ENCODE data around the gene DISC1. TPM values are rescaled to one million over a fixed set of nuclear protein-coding genes. Genes with fewer than 3 reads are reported as not detected.

The DISC1 gene
- polyA plus RNA-seq, 1 of the 3 experiments (the other 2 are of a cell fraction): 1.7 TPM

DNA sequence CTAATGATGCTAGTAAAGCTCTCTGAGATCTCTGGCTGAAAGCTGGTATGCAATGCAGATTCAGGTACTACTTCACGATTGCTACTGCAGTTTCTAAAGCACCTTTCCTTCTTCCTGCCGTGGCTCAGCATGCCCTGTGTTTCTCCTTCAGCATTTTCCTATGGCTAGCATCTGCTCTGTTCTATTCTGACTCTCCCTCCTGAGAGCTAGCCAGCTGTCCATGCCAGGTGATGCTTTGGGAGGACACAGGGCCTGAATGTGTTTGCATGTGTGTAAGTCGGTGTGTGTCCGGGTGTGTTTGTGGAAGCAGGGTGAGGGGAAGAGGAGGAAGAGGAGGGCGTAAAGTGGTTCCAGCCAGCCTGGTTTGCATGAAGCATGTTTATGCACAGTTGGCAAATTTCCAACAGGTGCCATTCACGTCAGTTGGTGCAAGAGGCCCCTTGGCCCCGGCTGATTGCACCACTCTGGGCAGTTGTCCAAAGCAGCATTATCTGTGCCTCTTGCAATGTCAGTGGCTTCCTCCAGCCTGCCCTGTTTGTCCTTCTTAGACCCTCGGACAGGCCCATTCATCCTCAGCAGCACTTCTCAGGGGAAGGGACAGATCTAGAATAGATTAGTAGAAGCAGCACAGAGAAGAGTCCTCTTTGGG lies 433.3 kb downstream of the DISC1 start:
- CTCF ChIA-PET: interaction anchor here (1.2 kb wide), 1 partner anchor 9 kb away, joined by 4 read pairs; no protein-coding TSS in a partner anchor
- Histone ChIP-seq H3F3A (replicated peaks; ENCODE audit: insufficient read depth) (no peaks in the 10 kb centered on the region), H2AFZ (ENCODE audit: low read depth) (no peak overlapping the region)

DNA sequence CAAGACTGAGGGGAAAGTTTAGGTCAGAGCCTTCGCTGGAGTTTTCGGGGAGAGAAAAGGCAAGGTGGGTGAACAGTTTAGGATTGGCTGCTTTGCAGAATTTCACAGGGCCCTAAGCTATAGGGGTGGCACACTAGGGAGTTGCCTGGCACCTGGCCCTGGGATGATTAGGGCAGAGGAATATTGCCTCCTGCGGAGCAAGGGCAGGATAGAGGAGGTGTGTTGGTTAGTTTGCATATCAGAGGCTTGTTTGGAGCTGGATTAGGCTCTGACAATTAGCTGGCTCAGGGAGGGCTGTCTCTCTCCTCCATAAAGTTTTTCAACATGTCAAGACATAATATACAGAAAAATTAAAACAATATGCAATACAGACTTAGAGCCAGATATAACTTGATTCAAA lies 436.4 kb downstream of the DISC1 start:
- DNase-seq: no peak
- Histone ChIP-seq H3K27me3 (ENCODE audit: insufficient read depth) (no peaks in the 10 kb centered on the region), H3K4me2 (no peak overlapping the region), H3K4me1 (ENCODE audit: control insufficient read depth in 1 of 2, insufficient read depth in 2 of 2, low read depth in 1 of 2, low read length in 1 of 2) (no peaks in the 10 kb centered on the region), H2AFZ (ENCODE audit: low read depth) (no peak overlapping the region), H3K27ac (ENCODE audit: low read depth in 2 of 2, low read length in 1 of 2) (no peak overlapping the region), H3K9me2 (no peaks in the 10 kb centered on the region), H3K9me3 (no peaks in the 10 kb centered on the region), H3F3A (replicated peaks; ENCODE audit: insufficient read depth) (no peaks in the 10 kb centered on the region), H3K79me2 (ENCODE audit: insufficient read depth) (no peaks in the 10 kb centered on the region), H3K9ac (no peak overlapping the region), H3K4me3 (ENCODE audit: low read depth in 2 of 2, low read length in 1 of 2) (no peak overlapping the region), H4K20me1 (ENCODE audit: insufficient read depth) (no peaks in the 10 kb centered on the region), H3K36me3 (replicated peaks in 1 of 2; ENCODE audit: control insufficient read depth in 1 of 2, insufficient read depth in 2 of 2, low read length in 1 of 2) (no peaks in the 10 kb centered on the region)
- TF ChIP-seq NFIC (IDR thresholded peaks at IDR 0.05; ENCODE audit: borderline replicate concordance): no peak
- no peak for TF ChIP-seq YY1 (IDR thresholded peaks at IDR 0.05; ENCODE audit: low read depth)
- no peak for TF ChIP-seq RFX5 (IDR thresholded peaks at IDR 0.05; ENCODE audit: low read length)
- TF ChIP-seq, protein P1, sequence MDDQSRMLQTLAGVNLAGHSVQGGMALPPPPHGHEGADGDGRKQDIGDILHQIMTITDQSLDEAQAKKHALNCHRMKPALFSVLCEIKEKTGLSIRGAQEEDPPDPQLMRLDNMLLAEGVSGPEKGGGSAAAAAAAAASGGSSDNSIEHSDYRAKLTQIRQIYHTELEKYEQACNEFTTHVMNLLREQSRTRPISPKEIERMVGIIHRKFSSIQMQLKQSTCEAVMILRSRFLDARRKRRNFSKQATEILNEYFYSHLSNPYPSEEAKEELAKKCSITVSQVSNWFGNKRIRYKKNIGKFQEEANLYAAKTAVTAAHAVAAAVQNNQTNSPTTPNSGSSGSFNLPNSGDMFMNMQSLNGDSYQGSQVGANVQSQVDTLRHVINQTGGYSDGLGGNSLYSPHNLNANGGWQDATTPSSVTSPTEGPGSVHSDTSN (IDR thresholded peaks at IDR 0.05): no peak
- TF ChIP-seq NRF1 (IDR thresholded peaks at IDR 0.05; ENCODE audit: low read depth, low read length): no peak
- no peak for TF ChIP-seq FOXM1 (IDR thresholded peaks at IDR 0.05; ENCODE audit: low read depth)
- TF ChIP-seq, protein P2, sequence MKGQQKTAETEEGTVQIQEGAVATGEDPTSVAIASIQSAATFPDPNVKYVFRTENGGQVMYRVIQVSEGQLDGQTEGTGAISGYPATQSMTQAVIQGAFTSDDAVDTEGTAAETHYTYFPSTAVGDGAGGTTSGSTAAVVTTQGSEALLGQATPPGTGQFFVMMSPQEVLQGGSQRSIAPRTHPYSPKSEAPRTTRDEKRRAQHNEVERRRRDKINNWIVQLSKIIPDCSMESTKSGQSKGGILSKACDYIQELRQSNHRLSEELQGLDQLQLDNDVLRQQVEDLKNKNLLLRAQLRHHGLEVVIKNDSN (IDR thresholded peaks at IDR 0.05; ENCODE audit: borderline replicate concordance, low read depth): no peak
- CTCF ChIA-PET: no interaction called here
- POLR2A ChIA-PET: no interaction called here
- 83% methylated on average over 3 of the region's 3 CpGs for WGBS (ENCODE audit: low lambda C conversion rate)

More for the DNA sequence above, 433.3 kb downstream of the DISC1 start:
- no peaks in the 10 kb centered on the region for H3K9me2 ChIP-seq
- H3K4me1 ChIP-seq (ENCODE audit: control insufficient read depth in 1 of 2, insufficient read depth in 2 of 2, low read depth in 1 of 2, low read length in 1 of 2): no peaks in the 10 kb centered on the region
- H3K4me3 ChIP-seq (ENCODE audit: low read depth in 2 of 2, low read length in 1 of 2): no peak overlapping the region
- no peak overlapping the region for H3K27ac ChIP-seq (ENCODE audit: low read depth in 2 of 2, low read length in 1 of 2)
- H4K20me1 ChIP-seq (ENCODE audit: insufficient read depth): no peaks in the 10 kb centered on the region
- 70% methylated on average over 8 of the region's 8 CpGs for WGBS (ENCODE audit: low lambda C conversion rate)
- no peaks in the 10 kb centered on the region for H3K9me3 ChIP-seq
- H3K27me3 ChIP-seq (ENCODE audit: insufficient read depth): no peaks in the 10 kb centered on the region
- H3K79me2 ChIP-seq (ENCODE audit: insufficient read depth): no peaks in the 10 kb centered on the region
- POLR2A ChIA-PET: no interaction called here
- TF ChIP-seq TEAD4 (IDR thresholded peaks at IDR 0.05; ENCODE audit: borderline replicate concordance, insufficient read depth): no peak
- TF ChIP-seq MXI1 (IDR thresholded peaks at IDR 0.05; ENCODE audit: low read depth, low read length): no peak
- H3K36me3 ChIP-seq (replicated peaks in 1 of 2; ENCODE audit: control insufficient read depth in 1 of 2, insufficient read depth in 2 of 2, low read length in 1 of 2): no peaks in the 10 kb centered on the region
- no peak overlapping the region for H3K9ac ChIP-seq
- DNase-seq: no peak
- no peak overlapping the region for H3K4me2 ChIP-seq

DNA sequence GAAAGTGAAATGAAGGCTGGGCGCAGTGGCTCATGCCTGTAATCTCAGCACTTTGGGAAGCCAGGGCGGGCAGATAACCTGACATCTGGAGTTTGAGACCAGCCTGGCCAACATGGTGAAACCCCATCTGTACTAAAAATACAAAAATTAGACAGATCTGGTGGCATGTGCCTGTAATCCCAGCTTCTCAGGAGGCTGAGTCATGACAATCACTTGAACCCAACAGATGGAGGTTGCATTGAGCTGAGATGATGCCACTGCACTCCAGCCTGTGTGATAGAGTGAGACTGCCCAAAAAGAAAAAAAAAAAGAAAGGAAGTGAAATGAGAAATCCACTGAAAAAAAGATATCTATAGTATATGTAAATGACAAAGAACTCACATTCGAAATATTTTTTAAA lies 439.9 kb downstream of the DISC1 start:
- H3K4me3 ChIP-seq (ENCODE audit: low read depth in 2 of 2, low read length in 1 of 2): no peak overlapping the region
- no peaks in the 10 kb centered on the region for H3K36me3 ChIP-seq (replicated peaks in 1 of 2; ENCODE audit: control insufficient read depth in 1 of 2, insufficient read depth in 2 of 2, low read length in 1 of 2)
- H3K79me2 ChIP-seq (ENCODE audit: insufficient read depth): no peaks in the 10 kb centered on the region
- no peak overlapping the region for H3K4me2 ChIP-seq
- WGBS (ENCODE audit: low lambda C conversion rate): 56% methylated on average over 3 of the region's 3 CpGs
- H3K27ac ChIP-seq (ENCODE audit: low read depth in 2 of 2, low read length in 1 of 2): no peak overlapping the region
- CTCF ChIA-PET: no interaction called here
- H3F3A ChIP-seq (replicated peaks; ENCODE audit: insufficient read depth): no peaks in the 10 kb centered on the region
- H3K4me1 ChIP-seq (ENCODE audit: control insufficient read depth in 1 of 2, insufficient read depth in 2 of 2, low read depth in 1 of 2, low read length in 1 of 2): no peaks in the 10 kb centered on the region
- POLR2A ChIA-PET: interaction anchor here (0.6 kb wide), 1 partner anchor 14 kb away, joined by 12 read pairs; no protein-coding TSS in a partner anchor
- H3K9me3 ChIP-seq: no peaks in the 10 kb centered on the region
- TF ChIP-seq GABPA (IDR thresholded peaks at IDR 0.05; ENCODE audit: low read depth): no peak
- TF ChIP-seq RXRA (IDR thresholded peaks at IDR 0.05; ENCODE audit: borderline replicate concordance, low read depth): no peak
- TF ChIP-seq MEF2A (IDR thresholded peaks at IDR 0.05; ENCODE audit: borderline replicate concordance, low read depth): no peak
- no peak for TF ChIP-seq NFIC (IDR thresholded peaks at IDR 0.05; ENCODE audit: borderline replicate concordance)
- TF ChIP-seq, protein P3, sequence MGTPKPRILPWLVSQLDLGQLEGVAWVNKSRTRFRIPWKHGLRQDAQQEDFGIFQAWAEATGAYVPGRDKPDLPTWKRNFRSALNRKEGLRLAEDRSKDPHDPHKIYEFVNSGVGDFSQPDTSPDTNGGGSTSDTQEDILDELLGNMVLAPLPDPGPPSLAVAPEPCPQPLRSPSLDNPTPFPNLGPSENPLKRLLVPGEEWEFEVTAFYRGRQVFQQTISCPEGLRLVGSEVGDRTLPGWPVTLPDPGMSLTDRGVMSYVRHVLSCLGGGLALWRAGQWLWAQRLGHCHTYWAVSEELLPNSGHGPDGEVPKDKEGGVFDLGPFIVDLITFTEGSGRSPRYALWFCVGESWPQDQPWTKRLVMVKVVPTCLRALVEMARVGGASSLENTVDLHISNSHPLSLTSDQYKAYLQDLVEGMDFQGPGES (IDR thresholded peaks at IDR 0.05; ENCODE audit: low read depth, low read length): no peak
- TF ChIP-seq, protein P4, sequence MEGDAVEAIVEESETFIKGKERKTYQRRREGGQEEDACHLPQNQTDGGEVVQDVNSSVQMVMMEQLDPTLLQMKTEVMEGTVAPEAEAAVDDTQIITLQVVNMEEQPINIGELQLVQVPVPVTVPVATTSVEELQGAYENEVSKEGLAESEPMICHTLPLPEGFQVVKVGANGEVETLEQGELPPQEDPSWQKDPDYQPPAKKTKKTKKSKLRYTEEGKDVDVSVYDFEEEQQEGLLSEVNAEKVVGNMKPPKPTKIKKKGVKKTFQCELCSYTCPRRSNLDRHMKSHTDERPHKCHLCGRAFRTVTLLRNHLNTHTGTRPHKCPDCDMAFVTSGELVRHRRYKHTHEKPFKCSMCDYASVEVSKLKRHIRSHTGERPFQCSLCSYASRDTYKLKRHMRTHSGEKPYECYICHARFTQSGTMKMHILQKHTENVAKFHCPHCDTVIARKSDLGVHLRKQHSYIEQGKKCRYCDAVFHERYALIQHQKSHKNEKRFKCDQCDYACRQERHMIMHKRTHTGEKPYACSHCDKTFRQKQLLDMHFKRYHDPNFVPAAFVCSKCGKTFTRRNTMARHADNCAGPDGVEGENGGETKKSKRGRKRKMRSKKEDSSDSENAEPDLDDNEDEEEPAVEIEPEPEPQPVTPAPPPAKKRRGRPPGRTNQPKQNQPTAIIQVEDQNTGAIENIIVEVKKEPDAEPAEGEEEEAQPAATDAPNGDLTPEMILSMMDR (IDR thresholded peaks at IDR 0.05): no peak
- TF ChIP-seq MXI1 (IDR thresholded peaks at IDR 0.05; ENCODE audit: low read depth, low read length): no peak
- TF ChIP-seq, protein P5, sequence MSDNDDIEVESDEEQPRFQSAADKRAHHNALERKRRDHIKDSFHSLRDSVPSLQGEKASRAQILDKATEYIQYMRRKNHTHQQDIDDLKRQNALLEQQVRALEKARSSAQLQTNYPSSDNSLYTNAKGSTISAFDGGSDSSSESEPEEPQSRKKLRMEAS (IDR thresholded peaks at IDR 0.05; ENCODE audit: low read depth): no peak
- no peaks in the 10 kb centered on the region for H3K9me2 ChIP-seq
- DNase-seq: no peak
- no peak overlapping the region for H2AFZ ChIP-seq (ENCODE audit: low read depth)
- H3K9ac ChIP-seq: no peak overlapping the region
- no peaks in the 10 kb centered on the region for H4K20me1 ChIP-seq (ENCODE audit: insufficient read depth)
- no peaks in the 10 kb centered on the region for H3K27me3 ChIP-seq (ENCODE audit: insufficient read depth)

Measured in SK-N-SH (cell line).